Cardiac fibroblast (primary cell): Measurements from ENCODE around the gene CFAP46.

Experiments
- DNase-seq, 2 donors: peaks; one replicate each; pipeline versions ENCODE4 v3.0.0 to v3.0.0-alpha.2; 2010; ENCODE audit warnings: low read depth in 2 of 2
- H3K4me3 ChIP-seq, 2 donors: replicated peaks in 1 of 2; 1 replicate in 1 of 2; 2 replicates in 1 of 2; pipeline ENCODE4 v1.5.1; 2011; ENCODE audit warnings: low read depth in 2 of 2, low read length in 2 of 2, mild to moderate bottlenecking in 2 of 2, moderate library complexity in 1 of 2
- TF ChIP-seq, protein P1 (sequence below): IDR thresholded peaks from one replicate; pipeline ENCODE4 v1.5.1; 2011; ENCODE audit warnings: low read depth, mild to moderate bottlenecking, low read length, inconsistent platforms

Gene CFAP46

DNA sequence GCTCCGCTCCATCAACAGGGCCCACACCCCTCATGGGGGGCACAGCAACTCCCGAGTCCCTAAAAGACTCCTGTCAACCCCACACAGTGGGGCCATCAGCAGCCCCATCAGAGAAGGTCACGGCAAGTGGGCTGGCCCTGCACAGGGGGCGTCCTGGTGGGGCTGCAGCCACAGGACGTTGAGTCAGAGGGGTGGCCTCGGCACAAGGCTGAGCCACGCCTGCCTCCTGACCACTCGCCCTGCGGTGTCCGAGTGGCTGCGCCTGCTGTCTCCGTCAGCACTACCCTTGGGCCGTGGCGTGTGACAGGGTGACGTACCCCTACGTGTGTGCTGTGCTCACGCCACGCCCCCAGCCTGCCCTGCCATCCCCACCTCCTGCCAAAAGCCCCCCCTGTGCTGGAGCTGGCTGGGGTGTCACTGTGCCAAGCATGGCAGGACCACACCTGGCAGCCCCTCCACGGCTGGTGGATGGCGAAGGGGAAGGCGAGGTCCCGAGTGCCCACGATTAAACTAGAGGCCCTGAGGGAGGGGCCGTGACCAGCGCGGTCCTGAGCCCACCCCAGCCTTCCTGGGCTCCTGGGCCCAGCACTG lies 130.4 kb downstream of the CFAP46 start:
- no peak overlapping the region for H3K4me3 ChIP-seq
- no peak for DNase-seq
- TF ChIP-seq, protein P1, sequence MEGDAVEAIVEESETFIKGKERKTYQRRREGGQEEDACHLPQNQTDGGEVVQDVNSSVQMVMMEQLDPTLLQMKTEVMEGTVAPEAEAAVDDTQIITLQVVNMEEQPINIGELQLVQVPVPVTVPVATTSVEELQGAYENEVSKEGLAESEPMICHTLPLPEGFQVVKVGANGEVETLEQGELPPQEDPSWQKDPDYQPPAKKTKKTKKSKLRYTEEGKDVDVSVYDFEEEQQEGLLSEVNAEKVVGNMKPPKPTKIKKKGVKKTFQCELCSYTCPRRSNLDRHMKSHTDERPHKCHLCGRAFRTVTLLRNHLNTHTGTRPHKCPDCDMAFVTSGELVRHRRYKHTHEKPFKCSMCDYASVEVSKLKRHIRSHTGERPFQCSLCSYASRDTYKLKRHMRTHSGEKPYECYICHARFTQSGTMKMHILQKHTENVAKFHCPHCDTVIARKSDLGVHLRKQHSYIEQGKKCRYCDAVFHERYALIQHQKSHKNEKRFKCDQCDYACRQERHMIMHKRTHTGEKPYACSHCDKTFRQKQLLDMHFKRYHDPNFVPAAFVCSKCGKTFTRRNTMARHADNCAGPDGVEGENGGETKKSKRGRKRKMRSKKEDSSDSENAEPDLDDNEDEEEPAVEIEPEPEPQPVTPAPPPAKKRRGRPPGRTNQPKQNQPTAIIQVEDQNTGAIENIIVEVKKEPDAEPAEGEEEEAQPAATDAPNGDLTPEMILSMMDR, result no peak

DNA sequence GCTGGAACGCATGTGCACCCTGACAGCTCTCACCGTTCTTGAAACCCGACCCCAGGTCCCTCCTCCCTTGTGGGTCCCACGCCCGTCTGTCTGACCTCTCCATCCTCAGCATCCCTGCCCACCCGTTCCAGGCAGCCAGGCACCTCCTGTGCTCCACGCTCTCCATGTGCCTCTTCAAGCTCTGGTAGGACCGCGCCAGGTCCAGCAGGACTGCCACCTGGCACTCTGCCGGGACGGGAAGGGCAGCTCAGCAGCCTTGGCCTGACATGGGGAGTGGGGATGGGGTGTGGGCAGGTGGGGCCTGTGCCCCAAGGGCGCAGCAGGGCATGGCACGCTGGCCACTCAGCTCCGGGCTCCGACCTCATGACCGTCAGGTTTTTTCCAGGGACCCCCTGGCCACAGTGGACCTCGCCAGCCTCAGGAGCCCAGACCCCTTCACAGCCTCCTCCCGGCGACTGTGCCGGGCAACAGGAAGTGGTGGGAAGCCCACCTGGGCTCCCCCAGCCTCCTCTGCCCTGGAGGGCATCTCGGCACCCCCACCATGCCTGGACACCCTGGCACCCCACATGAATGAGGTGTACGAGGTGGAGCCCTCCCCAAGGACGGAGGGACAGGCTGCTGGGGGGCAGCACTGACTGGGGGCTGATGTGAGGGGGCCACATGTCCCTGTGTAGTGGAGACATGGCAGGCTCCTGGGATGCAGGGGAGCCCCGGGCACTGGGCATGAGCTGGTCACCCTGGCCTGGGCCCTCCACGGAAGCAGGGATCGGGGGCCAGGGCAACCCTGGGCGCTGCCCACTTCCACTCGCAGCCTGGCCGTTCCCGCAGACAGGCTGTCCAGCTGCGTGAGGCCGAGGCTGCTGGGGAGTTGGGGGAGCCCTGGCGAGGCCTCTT lies 131.3 kb downstream of the CFAP46 start:
- TF ChIP-seq, protein P1, result no peak
- no peak for DNase-seq
- no peak overlapping the region for H3K4me3 ChIP-seq

DNA sequence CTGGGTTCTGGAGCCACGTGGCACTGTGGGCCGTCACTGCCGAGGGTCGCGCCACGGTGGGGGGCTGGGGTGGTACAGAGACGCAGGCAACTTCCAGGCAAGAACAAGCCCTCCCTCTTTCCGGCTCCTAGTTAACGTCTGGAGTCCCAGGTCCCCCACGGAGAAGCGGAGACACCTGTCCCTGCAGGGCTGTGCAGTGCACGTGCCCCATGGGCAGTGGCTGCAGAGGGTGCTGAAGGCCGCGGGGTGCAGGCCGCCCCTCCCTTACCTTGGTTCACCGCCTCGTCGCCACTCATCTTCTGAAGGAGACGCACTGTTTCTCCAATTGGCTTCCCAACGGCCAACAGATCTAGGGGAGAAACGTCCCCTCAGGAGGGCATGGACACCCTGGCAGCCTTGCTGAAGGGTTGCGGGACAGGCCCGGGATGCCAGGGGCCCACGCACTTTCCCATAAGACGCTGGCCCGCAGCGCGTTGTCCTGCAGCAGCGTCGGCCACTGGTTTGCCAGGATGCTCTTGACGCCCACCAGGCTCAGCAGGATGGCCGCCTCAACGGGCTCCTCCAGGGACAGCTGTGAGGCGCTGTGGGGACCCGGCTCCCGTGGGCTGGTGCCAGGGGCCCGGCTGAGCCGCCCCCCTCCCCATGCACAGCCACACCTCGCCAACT lies 132.1 kb downstream of the CFAP46 start:
- TF ChIP-seq, protein P1, result no peak
- no peak overlapping the region for H3K4me3 ChIP-seq
- no peak for DNase-seq

DNA sequence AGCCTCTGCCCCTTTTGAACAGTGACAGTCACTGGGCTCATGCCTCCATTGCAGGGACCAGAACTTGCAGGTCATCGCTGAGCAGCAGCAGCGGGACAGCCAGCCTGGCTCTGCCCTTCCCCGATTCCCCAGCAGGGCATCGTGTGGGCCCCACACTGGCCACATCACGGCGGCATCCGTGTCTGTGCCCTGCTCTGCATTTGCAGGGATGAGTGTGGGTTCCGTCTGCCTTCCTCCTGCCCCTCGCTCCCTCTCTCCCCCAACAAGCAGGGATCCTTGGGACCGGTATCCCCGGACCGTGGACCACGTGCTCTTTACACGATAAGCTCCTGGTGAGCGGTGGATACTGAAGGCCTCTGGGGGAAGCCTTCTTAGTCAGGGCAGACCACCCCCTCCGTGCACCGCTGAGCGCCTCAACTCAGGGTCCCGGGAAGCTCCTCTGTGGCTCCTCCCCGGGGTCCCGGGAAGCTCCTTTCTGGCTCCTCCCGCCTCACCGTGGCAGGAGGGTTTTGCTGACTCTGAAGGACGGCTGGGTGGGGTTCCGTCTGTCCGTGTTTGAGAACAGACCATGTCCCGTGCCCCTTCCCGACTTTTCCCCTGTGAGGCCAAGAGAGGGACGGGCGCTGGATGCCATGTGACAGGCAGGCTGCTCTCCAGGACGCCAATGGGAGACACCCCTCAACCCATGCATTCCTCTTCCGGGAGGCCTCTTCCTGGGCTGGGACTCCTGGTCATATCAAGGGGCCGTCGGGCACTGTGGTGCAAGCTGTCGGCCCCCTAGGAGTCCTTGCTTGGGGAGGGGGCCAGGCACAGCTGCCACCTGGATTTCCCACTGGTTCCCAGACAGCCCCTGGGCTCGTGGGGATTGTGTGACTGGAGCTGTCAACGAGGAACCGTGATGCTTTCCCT lies 132.9 kb downstream of the CFAP46 start:
- TF ChIP-seq, protein P1, result no peak

DNA sequence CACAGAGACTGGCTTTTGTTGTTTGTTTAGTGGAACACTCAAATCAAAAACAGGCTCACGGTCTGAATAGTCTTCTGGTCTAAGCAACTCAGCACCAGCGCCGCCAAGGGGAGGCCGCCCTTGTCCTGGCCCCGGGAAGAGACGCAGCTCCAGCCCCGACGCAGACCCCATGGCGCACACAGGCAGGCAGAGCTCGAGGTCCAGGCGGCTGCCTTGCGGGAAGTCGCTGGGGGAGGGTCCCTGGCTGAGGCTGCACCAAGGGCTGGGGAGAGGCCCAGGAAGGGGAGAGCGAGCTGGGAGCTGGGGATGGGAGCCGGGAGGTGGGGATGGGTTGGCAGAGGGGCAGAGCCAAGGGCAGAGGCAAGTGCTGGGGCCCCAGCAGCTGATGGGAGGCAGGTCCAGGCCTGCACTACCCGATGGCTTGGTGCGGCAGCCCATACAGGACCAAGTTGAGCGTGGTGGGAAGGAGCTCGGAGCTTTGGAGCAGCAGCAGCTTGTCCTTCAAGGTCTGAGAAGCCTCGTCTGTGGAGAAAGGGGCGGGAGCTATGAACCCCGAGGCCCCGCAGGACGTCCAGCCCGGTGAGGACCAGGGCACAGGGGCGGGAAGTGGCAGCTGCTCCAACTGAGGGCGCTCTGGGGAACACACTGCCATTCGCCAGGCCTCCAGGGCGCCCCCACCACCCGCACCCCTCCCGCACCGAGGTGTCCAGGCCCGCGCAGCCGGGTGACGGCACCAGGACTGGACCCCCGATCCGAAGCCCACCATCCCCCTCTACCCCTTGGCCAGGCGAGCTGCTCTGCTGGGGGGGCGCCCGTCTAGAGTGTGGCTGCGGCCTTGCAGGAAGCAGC lies 133.8 kb downstream of the CFAP46 start:
- DNase-seq, result no peak
- no peak overlapping the region for H3K4me3 ChIP-seq
- TF ChIP-seq, protein P1, result no peak

More for the DNA sequence above, 132.9 kb downstream of the CFAP46 start:
- H3K4me3 ChIP-seq, result no peak overlapping the region
- DNase-seq, result no peak
